Liver (tissue), 9 donors: Measurements from ENCODE around the gene SLC16A4. TPM values are rescaled to one million over a fixed set of nuclear protein-coding genes. Genes with fewer than 3 reads are reported as not detected.

Experiments
- DNase-seq: peaks from one replicate; pipeline ENCODE4 v3.0.0-alpha.2; 2017; ENCODE audit warnings: low spot score
- H3K27ac ChIP-seq, 2 donors: one replicate each; pipeline ENCODE4 v1.7.0; 2013; ENCODE audit warnings: inconsistent platforms in 2 of 2, low read length in 2 of 2, control low read depth in 1 of 2, low read depth in 1 of 2, mild to moderate bottlenecking in 1 of 2
- H3K27me3 ChIP-seq, 4 donors: one replicate each; pipeline versions ENCODE4 v1.6.1 to v1.7.0; 2013; ENCODE audit warnings: low read length in 3 of 4, inconsistent platforms in 1 of 4, mild to moderate bottlenecking in 1 of 4, moderate library complexity in 1 of 4; ENCODE audit not compliant: control insufficient read depth in 4 of 4, insufficient read depth in 4 of 4
- H3K36me3 ChIP-seq, 4 donors: one replicate each; pipeline versions ENCODE4 v1.6.1 to v1.7.0; 2013; ENCODE audit warnings: low read length in 3 of 4, mild to moderate bottlenecking in 3 of 4, low read depth in 1 of 4, moderate library complexity in 1 of 4; ENCODE audit not compliant: control insufficient read depth in 4 of 4, insufficient read depth in 3 of 4
- H3K4me1 ChIP-seq, 4 donors: one replicate each; pipeline versions ENCODE4 v1.6.1 to v1.7.0; 2013; ENCODE audit warnings: low read length in 3 of 4, mild to moderate bottlenecking in 3 of 4, moderate library complexity in 1 of 4; ENCODE audit not compliant: control insufficient read depth in 4 of 4, insufficient read depth in 4 of 4
- H3K4me3 ChIP-seq, 3 donors: one replicate each; pipeline versions ENCODE4 v1.6.1 to v1.7.0; 2013; ENCODE audit warnings: low read length in 3 of 3, control low read depth in 1 of 3, low read depth in 1 of 3, mild to moderate bottlenecking in 1 of 3
- H3K9ac ChIP-seq, 2 donors: one replicate each; pipeline ENCODE4 v1.7.0; 2013; ENCODE audit warnings: low read length in 2 of 2, mild to moderate bottlenecking in 2 of 2, moderate library complexity in 2 of 2, control low read depth in 1 of 2, low read depth in 1 of 2
- H3K9me3 ChIP-seq, 4 donors: one replicate each; pipeline versions ENCODE4 v1.6.1 to v1.7.0; 2013; ENCODE audit warnings: low read length in 3 of 4; ENCODE audit not compliant: control insufficient read depth in 4 of 4
- EGR1 ChIP-seq, 2 donors: IDR thresholded peaks; 2 replicates each; pipeline ENCODE4 v1.6.1; 2016 to 2018; ENCODE audit warnings: antibody characterized with exemption in 2 of 2, low read depth in 2 of 2
- FOXA1 ChIP-seq: IDR thresholded peaks from 2 replicates; pipeline ENCODE4 v1.6.1; 2016; ENCODE audit warnings: antibody characterized with exemption
- FOXA2 ChIP-seq: IDR thresholded peaks from 2 replicates; pipeline ENCODE4 v1.6.1; 2016; ENCODE audit warnings: antibody characterized with exemption
- GABPA ChIP-seq, 2 donors: IDR thresholded peaks in 1 of 2; conservative IDR thresholded peaks in 1 of 2; 2 replicates each; pipeline ENCODE4 v1.6.1; 2016; ENCODE audit warnings: antibody characterized with exemption in 2 of 2, mild to moderate bottlenecking in 1 of 2, moderate library complexity in 1 of 2
- HNF4A ChIP-seq, 2 donors: conservative IDR thresholded peaks; 2 replicates each; pipeline ENCODE4 v1.6.1; 2016; ENCODE audit warnings: antibody characterized with exemption in 2 of 2, mild to moderate bottlenecking in 2 of 2
- HNF4G ChIP-seq: IDR thresholded peaks from 2 replicates; pipeline ENCODE4 v1.6.1; 2016; ENCODE audit warnings: antibody characterized with exemption
- JUND ChIP-seq, 2 donors: IDR thresholded peaks; 2 replicates each; pipeline ENCODE4 v1.6.1; 2016; ENCODE audit warnings: antibody characterized with exemption in 2 of 2
- NR2F2 ChIP-seq: IDR thresholded peaks from 2 replicates; pipeline ENCODE4 v1.6.1; 2016; ENCODE audit warnings: antibody characterized with exemption
- RAD21 ChIP-seq, 2 donors: IDR thresholded peaks; 2 replicates each; pipeline ENCODE4 v1.6.1; 2016; ENCODE audit warnings: antibody characterized with exemption in 2 of 2, mild to moderate bottlenecking in 2 of 2
- RXRA ChIP-seq, 2 donors: IDR thresholded peaks; 2 replicates each; pipeline ENCODE4 v1.6.1; 2017 to 2018; ENCODE audit warnings: antibody characterized with exemption in 2 of 2, mild to moderate bottlenecking in 1 of 2
- SP1 ChIP-seq: IDR thresholded peaks from 2 replicates; pipeline ENCODE4 v1.6.1; 2018; ENCODE audit warnings: antibody characterized with exemption, mild to moderate bottlenecking
- TAF1 ChIP-seq: conservative IDR thresholded peaks from 2 replicates; pipeline ENCODE4 v1.6.1; 2016; ENCODE audit warnings: antibody characterized with exemption, mild to moderate bottlenecking
- YY1 ChIP-seq: IDR thresholded peaks from 2 replicates; pipeline ENCODE4 v1.6.1; 2016; ENCODE audit warnings: antibody characterized with exemption, mild to moderate bottlenecking
- WGBS: extraction: QIAGEN DNeasy Blood & Tissue Kit; methylation state at CpG from one replicate; pipeline ENCODE4 v1.1.7; 2013; 5-methylcytosine and 5-hydroxymethylcytosine counted together
- polyA plus RNA-seq, 2 donors: library from polyadenylated mRNA; stranded (reverse) in 1 of 2; unstranded in 1 of 2; fragments of 200-250 nt in 1 of 2; fragments of >200 nt in 1 of 2; fragmentation: Nextera tagmentation in 1 of 2; extraction: Ambion mirVana in 1 of 2; gene quantifications; one replicate each; pipeline versions ENCODE4 v1.2.1 to v1.2.3, GENCODE V29; 2013 to 2015
- total RNA-seq, 2 donors: library from RNA; depleted of rRNA; stranded (reverse); fragments of >200 nt; gene quantifications; one replicate each; pipeline ENCODE4 v1.2.3, GENCODE V29; 2014
- TF ChIP-seq, protein P1 (sequence below): IDR thresholded peaks from 2 replicates; pipeline ENCODE4 v1.6.1; 2016; ENCODE audit warnings: antibody characterized with exemption
- TF ChIP-seq, protein P2 (sequence below): IDR thresholded peaks from 2 replicates; pipeline ENCODE4 v1.6.1; 2016; ENCODE audit warnings: antibody characterized with exemption
- TF ChIP-seq, protein P3 (sequence below): IDR thresholded peaks from 2 replicates; pipeline ENCODE4 v1.6.1; 2016; ENCODE audit warnings: antibody characterized with exemption
- donor health status: healthy.
- donor health status: healthy.
- donor health status: healthy.
- donor health status: healthy.
- donor health status: healthy.

Gene SLC16A4
- total and polyA plus RNA-seq, 4 donors, result 0.72 to 1.8 (median 1.6) TPM

DNA sequence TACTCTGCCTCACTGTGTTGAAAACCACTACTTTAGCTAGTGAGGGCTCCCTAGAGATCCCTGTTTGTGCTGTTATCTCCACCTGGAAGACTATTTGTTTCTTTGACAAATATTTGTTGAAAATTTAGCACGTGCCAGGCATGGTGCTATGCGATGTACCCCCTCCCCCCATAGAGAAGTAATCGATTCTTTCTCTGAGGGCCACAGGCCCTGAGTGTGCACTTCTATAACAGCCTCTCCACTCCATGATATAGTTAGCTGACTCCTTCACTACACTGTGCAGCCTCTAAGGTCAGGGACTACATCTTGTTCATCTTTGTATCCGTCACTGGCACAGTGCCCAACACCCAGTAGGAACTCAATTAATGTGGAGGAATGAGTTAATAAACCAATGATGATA, 69.0 kb downstream of the SLC16A4 start (continued):
- TF ChIP-seq, protein P1, sequence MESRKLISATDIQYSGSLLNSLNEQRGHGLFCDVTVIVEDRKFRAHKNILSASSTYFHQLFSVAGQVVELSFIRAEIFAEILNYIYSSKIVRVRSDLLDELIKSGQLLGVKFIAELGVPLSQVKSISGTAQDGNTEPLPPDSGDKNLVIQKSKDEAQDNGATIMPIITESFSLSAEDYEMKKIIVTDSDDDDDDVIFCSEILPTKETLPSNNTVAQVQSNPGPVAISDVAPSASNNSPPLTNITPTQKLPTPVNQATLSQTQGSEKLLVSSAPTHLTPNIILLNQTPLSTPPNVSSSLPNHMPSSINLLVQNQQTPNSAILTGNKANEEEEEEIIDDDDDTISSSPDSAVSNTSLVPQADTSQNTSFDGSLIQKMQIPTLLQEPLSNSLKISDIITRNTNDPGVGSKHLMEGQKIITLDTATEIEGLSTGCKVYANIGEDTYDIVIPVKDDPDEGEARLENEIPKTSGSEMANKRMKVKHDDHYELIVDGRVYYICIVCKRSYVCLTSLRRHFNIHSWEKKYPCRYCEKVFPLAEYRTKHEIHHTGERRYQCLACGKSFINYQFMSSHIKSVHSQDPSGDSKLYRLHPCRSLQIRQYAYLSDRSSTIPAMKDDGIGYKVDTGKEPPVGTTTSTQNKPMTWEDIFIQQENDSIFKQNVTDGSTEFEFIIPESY, result no peak
- TF ChIP-seq HNF4G (no peak), RXRA (IDR thresholded peaks at IDR 0.05) (no peak), SP1 (no peak), HNF4A (conservative IDR thresholded peaks at IDR 0.05) (no peak), NR2F2 (no peak), RAD21 (IDR thresholded peaks at IDR 0.05) (no peak), EGR1 (IDR thresholded peaks at IDR 0.05; ENCODE audit: low read depth in 2 of 2) (no peak), JUND (IDR thresholded peaks at IDR 0.05) (no peak), GABPA (IDR thresholded peaks at IDR 0.05 in 1 of 2, conservative IDR thresholded peaks at IDR 0.05 in 1 of 2) (no peak), FOXA2 (no peak), TAF1 (no peak)
- TF ChIP-seq, protein P2, sequence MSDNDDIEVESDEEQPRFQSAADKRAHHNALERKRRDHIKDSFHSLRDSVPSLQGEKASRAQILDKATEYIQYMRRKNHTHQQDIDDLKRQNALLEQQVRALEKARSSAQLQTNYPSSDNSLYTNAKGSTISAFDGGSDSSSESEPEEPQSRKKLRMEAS, result no peak

DNA sequence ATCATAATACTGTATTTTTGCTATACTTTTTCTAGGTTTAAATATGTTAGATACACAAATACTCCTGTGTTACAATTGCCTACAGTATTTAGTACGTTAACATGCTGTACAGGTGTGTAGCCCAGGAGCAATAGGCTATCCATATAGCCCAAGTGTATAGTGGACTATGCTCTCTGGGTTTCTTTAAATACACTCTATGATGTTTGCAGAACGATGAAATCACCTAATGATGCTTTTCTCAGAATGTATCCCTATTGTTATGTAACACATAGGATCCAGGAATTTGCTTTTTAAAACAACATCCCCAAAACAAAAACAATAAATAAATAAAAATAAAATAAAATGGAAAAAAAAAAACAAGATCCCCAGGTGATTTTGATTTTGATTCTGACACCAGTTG, 69.8 kb downstream of the SLC16A4 start:
- H3K27me3 ChIP-seq, result no peaks in the 10 kb centered on the region
- H3K4me1 ChIP-seq, result no peaks in the 10 kb centered on the region
- H3K9ac ChIP-seq, result no peak overlapping the region
- DNase-seq, result no peak
- TF ChIP-seq RAD21 (IDR thresholded peaks at IDR 0.05), result no peak
- TF ChIP-seq EGR1 (IDR thresholded peaks at IDR 0.05; ENCODE audit: low read depth in 2 of 2), result no peak
- TF ChIP-seq, protein P3, sequence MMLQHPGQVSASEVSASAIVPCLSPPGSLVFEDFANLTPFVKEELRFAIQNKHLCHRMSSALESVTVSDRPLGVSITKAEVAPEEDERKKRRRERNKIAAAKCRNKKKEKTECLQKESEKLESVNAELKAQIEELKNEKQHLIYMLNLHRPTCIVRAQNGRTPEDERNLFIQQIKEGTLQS, result no peak
- WGBS, result 90% methylated on average over 2 of the region's 2 CpGs
- H3K9me3 ChIP-seq, result no peaks in the 10 kb centered on the region
- no peak overlapping the region for H3K27ac ChIP-seq
- H3K4me3 ChIP-seq, result no peak overlapping the region
- H3K36me3 ChIP-seq, result no peaks in the 10 kb centered on the region

DNA sequence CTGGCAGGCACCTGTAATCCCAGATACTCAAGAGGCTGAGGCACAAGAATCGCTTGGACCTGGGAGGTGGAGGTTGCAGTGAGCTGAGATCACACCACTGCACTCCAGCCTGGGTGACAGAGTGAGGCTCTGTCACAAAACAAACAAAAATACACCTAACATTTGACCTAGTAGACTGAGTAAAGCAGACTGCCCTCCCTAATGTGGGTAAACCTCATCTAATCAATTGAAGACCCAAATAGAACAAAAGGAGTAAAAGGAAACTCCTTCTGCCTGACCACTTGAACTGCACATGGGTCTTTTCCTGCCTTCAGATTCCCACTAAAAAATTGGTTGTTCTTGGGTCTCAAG, 70.7 kb downstream of the SLC16A4 start:
- DNase-seq, result no peak
- Histone ChIP-seq H3K36me3 (no peaks in the 10 kb centered on the region), H3K27ac (no peak overlapping the region), H3K9ac (no peak overlapping the region), H3K9me3 (no peaks in the 10 kb centered on the region), H3K4me3 (no peak overlapping the region), H3K4me1 (no peaks in the 10 kb centered on the region), H3K27me3 (no peaks in the 10 kb centered on the region)
- WGBS, result 83% methylated on average over 1 of the region's 1 CpG
- no peak for TF ChIP-seq RAD21 (IDR thresholded peaks at IDR 0.05)
- no peak for TF ChIP-seq YY1
- no peak for TF ChIP-seq TAF1
- TF ChIP-seq, protein P2, result no peak
- TF ChIP-seq RXRA (IDR thresholded peaks at IDR 0.05), result no peak
- TF ChIP-seq FOXA1, result no peak
- no peak for TF ChIP-seq EGR1 (IDR thresholded peaks at IDR 0.05; ENCODE audit: low read depth in 2 of 2)
- no peak for TF ChIP-seq HNF4A (conservative IDR thresholded peaks at IDR 0.05)
- TF ChIP-seq, protein P3, result no peak
- no peak for TF ChIP-seq FOXA2
- no peak for TF ChIP-seq GABPA (IDR thresholded peaks at IDR 0.05 in 1 of 2, conservative IDR thresholded peaks at IDR 0.05 in 1 of 2)
- no peak for TF ChIP-seq SP1
